ENCODE data around the gene CYP27C1. TPM values are rescaled to one million over a fixed set of nuclear protein-coding genes. Genes with fewer than 3 reads are reported as not detected.
A peak's percentile ranks its signal among the peaks of the same experiment; 100 is the strongest.

Gene CYP27C1
- total RNA-seq, 1 donor from 2014 or later: not detected

DNA sequence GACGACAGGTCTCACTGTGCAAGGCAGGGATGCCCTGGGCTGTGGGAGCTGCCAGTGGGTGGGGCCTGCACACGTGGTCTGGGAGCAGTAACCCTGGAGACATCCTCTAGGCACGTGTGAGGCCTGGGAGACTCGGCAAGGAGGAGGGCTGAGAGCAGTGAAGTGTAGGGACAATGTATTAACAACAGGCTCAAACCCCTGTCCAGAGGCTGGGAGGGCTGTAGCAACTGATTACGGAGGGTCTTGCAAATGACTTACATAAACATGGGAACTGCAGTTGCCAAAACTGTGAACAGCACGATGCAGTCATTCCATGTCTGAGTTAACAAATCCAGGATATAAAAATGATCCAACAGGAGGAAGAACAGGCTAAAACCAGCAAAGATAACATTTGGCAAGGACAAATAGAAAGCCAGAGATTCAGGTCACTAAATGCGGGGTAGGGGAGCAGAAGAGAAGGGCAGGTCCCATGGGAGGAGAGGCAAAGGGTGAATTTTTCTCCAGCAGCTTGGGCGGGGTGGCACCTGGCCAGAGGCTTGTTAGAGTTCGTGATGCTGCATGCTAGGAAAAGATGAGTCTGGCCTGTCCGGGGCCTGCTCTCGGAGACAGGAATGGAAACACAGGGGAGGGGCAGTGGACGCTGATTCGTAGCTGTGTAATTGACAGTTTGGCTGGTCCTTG, 44.9 kb downstream of the CYP27C1 start:
- TF ChIP-seq, protein P1, sequence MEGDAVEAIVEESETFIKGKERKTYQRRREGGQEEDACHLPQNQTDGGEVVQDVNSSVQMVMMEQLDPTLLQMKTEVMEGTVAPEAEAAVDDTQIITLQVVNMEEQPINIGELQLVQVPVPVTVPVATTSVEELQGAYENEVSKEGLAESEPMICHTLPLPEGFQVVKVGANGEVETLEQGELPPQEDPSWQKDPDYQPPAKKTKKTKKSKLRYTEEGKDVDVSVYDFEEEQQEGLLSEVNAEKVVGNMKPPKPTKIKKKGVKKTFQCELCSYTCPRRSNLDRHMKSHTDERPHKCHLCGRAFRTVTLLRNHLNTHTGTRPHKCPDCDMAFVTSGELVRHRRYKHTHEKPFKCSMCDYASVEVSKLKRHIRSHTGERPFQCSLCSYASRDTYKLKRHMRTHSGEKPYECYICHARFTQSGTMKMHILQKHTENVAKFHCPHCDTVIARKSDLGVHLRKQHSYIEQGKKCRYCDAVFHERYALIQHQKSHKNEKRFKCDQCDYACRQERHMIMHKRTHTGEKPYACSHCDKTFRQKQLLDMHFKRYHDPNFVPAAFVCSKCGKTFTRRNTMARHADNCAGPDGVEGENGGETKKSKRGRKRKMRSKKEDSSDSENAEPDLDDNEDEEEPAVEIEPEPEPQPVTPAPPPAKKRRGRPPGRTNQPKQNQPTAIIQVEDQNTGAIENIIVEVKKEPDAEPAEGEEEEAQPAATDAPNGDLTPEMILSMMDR (IDR thresholded peaks at IDR 0.05): no peak
- intact Hi-C loops (cut with DNase I): no loop called here
- H3K27me3 ChIP-seq (ENCODE audit: low read depth): no peaks in the 10 kb centered on the region
- ATAC-seq (no peak), DNase-seq (no peak)
- H3K36me3 ChIP-seq: no peaks in the 10 kb centered on the region
- H3K4me3 ChIP-seq: no peak overlapping the region
- peak overlapping the region; percentile 41 for H3K27ac ChIP-seq
- H3K9me3 ChIP-seq: no peaks in the 10 kb centered on the region
- H3K4me1 ChIP-seq: peaks cover 27% of the 10 kb centered on the region

DNA sequence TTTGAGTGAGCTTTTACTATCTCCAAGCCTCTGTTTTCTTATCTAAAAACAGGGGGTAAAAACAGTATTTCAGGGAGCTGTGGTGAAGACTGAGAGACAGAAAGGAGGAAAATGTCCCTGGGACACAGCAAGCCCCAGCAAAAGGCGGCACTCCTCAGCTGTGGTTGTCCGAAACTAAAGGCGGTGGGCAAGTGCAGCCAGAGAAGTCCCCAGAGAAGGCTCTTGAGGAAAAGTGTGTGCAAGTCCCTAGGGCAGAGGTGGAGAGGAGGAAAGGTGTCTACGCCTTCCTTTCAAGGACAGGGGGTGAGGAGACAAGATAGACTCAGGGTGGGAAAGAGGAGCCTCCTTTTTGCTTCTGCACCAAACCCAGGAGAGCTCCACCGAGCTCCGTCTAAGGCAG, 45.5 kb downstream of the CYP27C1 start:
- intact Hi-C loops (cut with DNase I): no loop called here
- no peak overlapping the region for H3K4me3 ChIP-seq
- ATAC-seq (no peak), DNase-seq (no peak)
- no peaks in the 10 kb centered on the region for H3K9me3 ChIP-seq
- H3K27me3 ChIP-seq (ENCODE audit: low read depth): no peaks in the 10 kb centered on the region
- no peak overlapping the region for H3K27ac ChIP-seq
- TF ChIP-seq, protein P1 (IDR thresholded peaks at IDR 0.05): no peak
- H3K4me1 ChIP-seq: peaks cover 27% of the 10 kb centered on the region
- H3K36me3 ChIP-seq: no peaks in the 10 kb centered on the region

DNA sequence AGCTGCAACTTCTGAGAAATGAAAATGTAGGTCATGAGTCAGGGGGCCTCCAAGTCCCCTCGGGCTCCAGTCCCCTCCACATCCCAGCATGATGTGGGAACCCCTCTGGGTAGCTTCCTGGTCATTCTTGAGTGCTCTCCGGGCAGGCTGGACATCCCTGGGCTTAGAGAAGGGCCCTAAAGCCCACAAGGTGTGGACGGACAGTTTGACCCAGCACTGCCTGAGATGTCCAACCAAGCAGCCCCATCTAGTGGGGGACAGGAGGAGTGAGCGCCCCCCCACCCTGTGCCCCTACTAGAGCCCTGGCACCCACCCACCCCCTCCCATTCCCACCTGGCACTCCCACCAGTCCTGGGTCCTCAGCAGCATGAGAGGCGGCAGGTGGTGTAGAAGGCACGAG, 46.0 kb downstream of the CYP27C1 start:
- intact Hi-C loops (cut with DNase I): no loop called here
- no peaks in the 10 kb centered on the region for H3K36me3 ChIP-seq
- no peaks in the 10 kb centered on the region for H3K9me3 ChIP-seq
- H3K4me1 ChIP-seq: peaks cover 27% of the 10 kb centered on the region
- DNase-seq (no peak), ATAC-seq (peak in 1 of 2 donors; percentile 35)
- no peaks in the 10 kb centered on the region for H3K27me3 ChIP-seq (ENCODE audit: low read depth)
- TF ChIP-seq, protein P1 (IDR thresholded peaks at IDR 0.05): peak; percentile 13
- no peak overlapping the region for H3K27ac ChIP-seq
- no peak overlapping the region for H3K4me3 ChIP-seq

DNA sequence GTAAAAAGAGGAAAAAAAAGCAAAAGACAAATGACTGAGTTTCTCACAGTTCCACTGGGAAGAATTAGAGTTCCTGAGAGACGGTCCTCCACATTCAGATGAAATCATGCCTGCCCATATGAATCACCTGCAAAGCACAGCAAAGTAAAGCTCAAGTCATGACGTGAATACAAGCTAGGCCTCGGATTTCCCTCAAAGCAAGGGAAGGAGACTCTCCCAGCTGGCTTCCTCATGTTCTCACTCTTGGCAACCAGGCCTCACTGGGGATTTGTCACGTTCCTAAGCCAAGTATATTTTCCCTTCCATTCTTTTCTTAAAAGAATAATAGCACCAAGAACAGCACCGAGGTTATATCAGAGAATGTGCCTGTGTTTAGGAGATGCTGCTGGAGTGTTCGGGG, 47.0 kb downstream of the CYP27C1 start:
- TF ChIP-seq, protein P1 (IDR thresholded peaks at IDR 0.05): no peak
- intact Hi-C loops (cut with DNase I): no loop called here
- no peak for DNase-seq
- Histone ChIP-seq H3K27ac (no peak overlapping the region), H3K27me3 (ENCODE audit: low read depth) (no peaks in the 10 kb centered on the region), H3K9me3 (no peaks in the 10 kb centered on the region), H3K4me3 (no peak overlapping the region), H3K36me3 (no peaks in the 10 kb centered on the region), H3K4me1 (peaks cover 27% of the 10 kb centered on the region)
- ATAC-seq: no peak

DNA sequence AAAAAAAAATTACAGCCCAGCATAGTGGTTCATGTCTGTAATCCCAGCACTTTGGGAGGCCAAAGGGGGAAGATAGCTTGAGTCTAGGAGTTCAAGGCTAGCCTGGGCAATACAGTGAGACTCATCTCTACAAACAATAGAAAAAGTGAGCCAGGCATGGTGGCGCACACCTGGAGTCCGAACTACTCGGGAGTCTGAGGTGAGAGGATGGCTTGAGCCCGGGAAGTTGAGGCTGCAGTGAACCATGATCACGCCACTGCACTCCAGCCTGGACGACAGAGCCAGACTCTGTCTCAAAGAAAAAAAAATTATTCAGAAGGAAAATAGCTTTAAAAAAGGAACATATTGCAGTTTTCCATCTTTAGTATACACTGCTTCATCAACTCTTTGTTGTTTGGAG, 47.8 kb downstream of the CYP27C1 start:
- no peaks in the 10 kb centered on the region for H3K36me3 ChIP-seq
- peaks cover 27% of the 10 kb centered on the region for H3K4me1 ChIP-seq
- no peak for DNase-seq
- H3K4me3 ChIP-seq: no peak overlapping the region
- TF ChIP-seq, protein P1 (IDR thresholded peaks at IDR 0.05): no peak
- no peak for ATAC-seq
- H3K9me3 ChIP-seq: no peaks in the 10 kb centered on the region
- H3K27me3 ChIP-seq (ENCODE audit: low read depth): no peaks in the 10 kb centered on the region
- no peak overlapping the region for H3K27ac ChIP-seq
- intact Hi-C loops (cut with DNase I): no loop called here

Data from lower lobe of right lung (tissue), 2 donors.